BLaER1 (cell line): Measurements from ENCODE around the gene CASP9.
A peak's percentile ranks its signal among the peaks of the same experiment; 100 is the strongest.
"Not testable (repeated sequence)": the region's sequence is repeated elsewhere in the genome, so short reads cannot be mapped to it uniquely, and the experiment has no call there.

Source experiments
- H3K27ac ChIP-seq: shearing (Covaris generic); formaldehyde crosslinking; 2 replicates; pipeline ENCODE4 v1.8.1; 2022
- H3K27me3 ChIP-seq: shearing (Covaris generic); formaldehyde crosslinking; 2 replicates; pipeline ENCODE4 v1.8.1; 2022
- H3K36me3 ChIP-seq: shearing (Covaris generic); formaldehyde crosslinking; 2 replicates; pipeline ENCODE4 v1.8.1; 2022
- H3K4me1 ChIP-seq: shearing (Covaris generic); formaldehyde crosslinking; 2 replicates; pipeline ENCODE4 v1.8.1; 2022
- H3K4me2 ChIP-seq: shearing (Covaris generic); formaldehyde crosslinking; 2 replicates; pipeline ENCODE4 v1.8.1; 2022
- H3K4me3 ChIP-seq: shearing (Covaris generic); formaldehyde crosslinking; 2 replicates; pipeline ENCODE4 v1.8.1; 2022
- H3K9ac ChIP-seq: shearing (Covaris generic); formaldehyde crosslinking; 2 replicates; pipeline ENCODE4 v1.8.1; 2022
- H3K9me3 ChIP-seq: shearing (Covaris generic); formaldehyde crosslinking; 2 replicates; pipeline ENCODE4 v1.8.1; 2022
- H4K20me1 ChIP-seq: shearing (Covaris generic); formaldehyde crosslinking; 2 replicates; pipeline ENCODE4 v1.8.1; 2022
- Cebpa-rat ChIP-seq: shearing (Covaris generic); IDR thresholded peaks from 2 replicates; pipeline ENCODE4 v1.8.1; 2022

The CASP9 gene

GRCh38 chr1:15515022-15515663 is 8.9 kb downstream of the CASP9 start:
- no peaks in the 10 kb centered on the region for H3K9me3 ChIP-seq

GRCh38 chr1:15514557-15514956 is 9.5 kb downstream of the CASP9 start:
- not testable (repeated sequence) for H4K20me1 ChIP-seq

More at GRCh38 chr1:15515022-15515663, 8.9 kb downstream of the CASP9 start:
- Histone ChIP-seq H3K36me3 (peaks cover 37% of the 10 kb centered on the region), H3K4me1 (peaks cover 19% of the 10 kb centered on the region), H3K27ac (no peak overlapping the region), H3K27me3 (no peaks in the 10 kb centered on the region), H3K4me3 (no peak overlapping the region), H3K9ac (no peak overlapping the region), H3K4me2 (peak overlapping the region; percentile 51), H4K20me1 (no peaks in the 10 kb centered on the region)
- no peak for TF ChIP-seq Cebpa-rat

GRCh38 chr1:15513919-15514318 is 10.1 kb downstream of the CASP9 start:
- Histone ChIP-seq H3K27ac (no peak overlapping the region), H3K36me3 (peaks cover 37% of the 10 kb centered on the region)

More at GRCh38 chr1:15514557-15514956, 9.5 kb downstream of the CASP9 start:
- not testable (repeated sequence) for H3K27ac ChIP-seq, H3K9ac ChIP-seq, H3K4me3 ChIP-seq, H3K27me3 ChIP-seq, H3K9me3 ChIP-seq
- Histone ChIP-seq H3K4me2 (peak overlapping the region; percentile 51; the same call in 1 of the 2 replicates), H3K36me3 (peaks cover 37% of the 10 kb centered on the region), H3K4me1 (peaks cover 25% of the 10 kb centered on the region)

GRCh38 chr1:15513192-15513591 is 10.8 kb downstream of the CASP9 start:
- Histone ChIP-seq H3K4me2 (no peak overlapping the region), H4K20me1 (no peaks in the 10 kb centered on the region), H3K36me3 (peaks cover 33% of the 10 kb centered on the region), H3K27ac (no peak overlapping the region), H3K4me3 (no peak overlapping the region), H3K9me3 (no peaks in the 10 kb centered on the region), H3K4me1 (peaks cover 32% of the 10 kb centered on the region), H3K9ac (no peak overlapping the region), H3K27me3 (no peaks in the 10 kb centered on the region)
- TF ChIP-seq Cebpa-rat: no peak

More at GRCh38 chr1:15513919-15514318, 10.1 kb downstream of the CASP9 start:
- Histone ChIP-seq H3K9ac (no peak overlapping the region), H3K27me3 (no peaks in the 10 kb centered on the region), H3K9me3 (no peaks in the 10 kb centered on the region), H3K4me3 (no peak overlapping the region), H4K20me1 (no peaks in the 10 kb centered on the region), H3K4me1 (peaks cover 31% of the 10 kb centered on the region), H3K4me2 (no peak overlapping the region)
- no peak for TF ChIP-seq Cebpa-rat

GRCh38 chr1:15510611-15511405 is 13.2 kb downstream of the CASP9 start:
- no peak overlapping the region for H3K4me3 ChIP-seq
- H3K27ac ChIP-seq: no peak overlapping the region
- H3K9ac ChIP-seq: no peak overlapping the region
- H3K9me3 ChIP-seq: no peaks in the 10 kb centered on the region
- no peak for TF ChIP-seq Cebpa-rat
- H4K20me1 ChIP-seq: no peaks in the 10 kb centered on the region; the same call in 1 of the 2 replicates
- H3K4me2 ChIP-seq: no peak overlapping the region; the same call in 1 of the 2 replicates
- peaks cover 25% of the 10 kb centered on the region for H3K36me3 ChIP-seq
- H3K27me3 ChIP-seq: no peaks in the 10 kb centered on the region
- peaks cover 40% of the 10 kb centered on the region for H3K4me1 ChIP-seq

- no peaks in the 10 kb centered on the region; the same call in 1 of the 2 replicates for H4K20me1 ChIP-seq
- peaks cover 38% of the 10 kb centered on the region for H3K36me3 ChIP-seq
- no peak for TF ChIP-seq Cebpa-rat
- peaks cover 28% of the 10 kb centered on the region for H3K4me1 ChIP-seq
- H3K4me3 ChIP-seq: no peak overlapping the region
- peak overlapping the region; percentile 36; the same call in 1 of the 2 replicates for H3K4me2 ChIP-seq
- H3K27me3 ChIP-seq: no peaks in the 10 kb centered on the region
- no peak overlapping the region for H3K27ac ChIP-seq
- H3K9ac ChIP-seq: no peak overlapping the region
- H3K9me3 ChIP-seq: no peaks in the 10 kb centered on the region
These were observed 14.4 kb downstream of the CASP9 start for GRCh38 chr1:15509586-15509985.

GRCh38 chr1:15508700-15509487 is 15.1 kb downstream of the CASP9 start:
- Histone ChIP-seq H4K20me1 (no peaks in the 10 kb centered on the region; the same call in 1 of the 2 replicates), H3K36me3 (peaks cover 44% of the 10 kb centered on the region), H3K27ac (no peak overlapping the region), H3K27me3 (no peaks in the 10 kb centered on the region), H3K9ac (no peak overlapping the region), H3K4me2 (no peak overlapping the region), H3K4me1 (peaks cover 27% of the 10 kb centered on the region), H3K9me3 (no peaks in the 10 kb centered on the region), H3K4me3 (no peak overlapping the region)
- no peak for TF ChIP-seq Cebpa-rat

GRCh38 chr1:15507278-15507677 is 16.7 kb downstream of the CASP9 start:
- Histone ChIP-seq H3K4me2 (peak overlapping the region; percentile 11; the same call in 1 of the 2 replicates), H3K9me3 (no peaks in the 10 kb centered on the region), H3K27ac (no peak overlapping the region), H3K4me1 (peaks cover 37% of the 10 kb centered on the region), H3K9ac (no peak overlapping the region), H4K20me1 (no peaks in the 10 kb centered on the region; the same call in 1 of the 2 replicates), H3K4me3 (no peak overlapping the region), H3K27me3 (no peaks in the 10 kb centered on the region), H3K36me3 (peaks cover 49% of the 10 kb centered on the region)
- no peak for TF ChIP-seq Cebpa-rat

- Histone ChIP-seq H3K9ac (no peak overlapping the region), H3K4me1 (peaks cover 37% of the 10 kb centered on the region), H3K27ac (no peak overlapping the region), H3K9me3 (no peaks in the 10 kb centered on the region), H4K20me1 (no peaks in the 10 kb centered on the region; the same call in 1 of the 2 replicates), H3K4me3 (no peak overlapping the region), H3K36me3 (peaks cover 45% of the 10 kb centered on the region), H3K27me3 (no peaks in the 10 kb centered on the region), H3K4me2 (peak overlapping the region; percentile 11; the same call in 1 of the 2 replicates)
- TF ChIP-seq Cebpa-rat: no peak
These were observed 17.2 kb downstream of the CASP9 start for GRCh38 chr1:15506831-15507230.
